ENCODE measurements around the gene FADS2. TPM values are rescaled to one million over a fixed set of nuclear protein-coding genes. Genes with fewer than 3 reads are reported as not detected.

The FADS2 gene
- total RNA-seq, 2 experiments from 2014 or later = 0.08 to 0.33 TPM

GRCh38 chr11:61803889-61804647 is 24.0 kb upstream of the FADS2 start:
- Mint-ChIP-seq H3K4me1 (ENCODE audit: low read depth) (no peaks in the 10 kb centered on the region), H3K4me3 (no peak overlapping the region), H3K9me3 (no peaks in the 10 kb centered on the region), H3K27ac (no peak overlapping the region), H3K27me3 (no peaks in the 10 kb centered on the region), H3K36me3 (ENCODE audit: low read depth) (no peaks in the 10 kb centered on the region)
- ChIA-PET CTCF (interaction anchor here (1.1 kb wide), 1 partner anchor 12 kb away, joined by 3 read pairs; no protein-coding TSS in a partner anchor), POLR2A (no interaction called here)
- Histone ChIP-seq H3K4me3 (ENCODE audit: low read length) (no peak overlapping the region), H3K36me3 (ENCODE audit: insufficient read depth, low read length) (no peaks in the 10 kb centered on the region), H3K27ac (ENCODE audit: low read depth in 1 of 2, low read length in 2 of 2) (no peak overlapping the region), H3K27me3 (ENCODE audit: control insufficient read depth in 1 of 2, insufficient read depth in 2 of 2, low read length in 2 of 2) (no peaks in the 10 kb centered on the region), H3K9me3 (ENCODE audit: control insufficient read depth in 1 of 2, insufficient read depth in 1 of 2, low read length in 2 of 2) (no peaks in the 10 kb centered on the region), H3K4me1 (ENCODE audit: insufficient read depth, low read length) (no peaks in the 10 kb centered on the region)
- intact Hi-C loops (cut with DNase I, micrococcal nuclease) = no loop called here
- no peak for TF ChIP-seq CTCF (IDR thresholded peaks at IDR 0.05)
- ATAC-seq (ENCODE audit: poor library complexity) = no peak
- DNase-seq = no peak

GRCh38 chr11:61805146-61805545 is 23.0 kb upstream of the FADS2 start:
- no peak for TF ChIP-seq CTCF (IDR thresholded peaks at IDR 0.05)
- CTCF ChIA-PET = interaction anchor here (0.9 kb wide), 1 partner anchor 8 kb away, joined by 3 read pairs; no protein-coding TSS in a partner anchor
- no peaks in the 10 kb centered on the region for H3K36me3 ChIP-seq (ENCODE audit: insufficient read depth, low read length)

GRCh38 chr11:61806785-61807184 is 21.3 kb upstream of the FADS2 start:
- no peaks in the 10 kb centered on the region for H3K4me1 Mint-ChIP-seq (ENCODE audit: low read depth)
- no peak overlapping the region for H3K4me3 Mint-ChIP-seq
- no peaks in the 10 kb centered on the region for H3K9me3 Mint-ChIP-seq
- TF ChIP-seq CTCF (IDR thresholded peaks at IDR 0.05) = no peak
- intact Hi-C loops (cut with DNase I, micrococcal nuclease) = no loop called here
- H3K4me3 ChIP-seq (ENCODE audit: low read length) = no peak overlapping the region
- H3K27me3 Mint-ChIP-seq = peaks cover under 1% of the 10 kb centered on the region
- H3K27ac Mint-ChIP-seq = no peak overlapping the region
- no peak overlapping the region for H3K27ac ChIP-seq (ENCODE audit: low read depth in 1 of 2, low read length in 2 of 2)
- no peaks in the 10 kb centered on the region for H3K4me1 ChIP-seq (ENCODE audit: insufficient read depth, low read length)
- H3K27me3 ChIP-seq (ENCODE audit: control insufficient read depth in 1 of 2, insufficient read depth in 2 of 2, low read length in 2 of 2) = no peaks in the 10 kb centered on the region
- H3K9me3 ChIP-seq (ENCODE audit: control insufficient read depth in 1 of 2, insufficient read depth in 1 of 2, low read length in 2 of 2) = no peaks in the 10 kb centered on the region
- no peaks in the 10 kb centered on the region for H3K36me3 Mint-ChIP-seq (ENCODE audit: low read depth)
- ChIA-PET POLR2A (no interaction called here), CTCF (interaction anchor here (1.9 kb wide), 1 partner anchor 10 kb away, joined by 5 read pairs; no protein-coding TSS in a partner anchor)
- no peaks in the 10 kb centered on the region for H3K36me3 ChIP-seq (ENCODE audit: insufficient read depth, low read length)
- no peak for DNase-seq
- no peak for ATAC-seq (ENCODE audit: poor library complexity)

More at GRCh38 chr11:61805146-61805545, 23.0 kb upstream of the FADS2 start:
- ATAC-seq (ENCODE audit: poor library complexity) (no peak), DNase-seq (no peak)
- no peaks in the 10 kb centered on the region for H3K9me3 ChIP-seq (ENCODE audit: control insufficient read depth in 1 of 2, insufficient read depth in 1 of 2, low read length in 2 of 2)
- H3K36me3 Mint-ChIP-seq (ENCODE audit: low read depth) = no peaks in the 10 kb centered on the region
- POLR2A ChIA-PET = no interaction called here
- no peak overlapping the region for H3K27ac ChIP-seq (ENCODE audit: low read depth in 1 of 2, low read length in 2 of 2)
- no peaks in the 10 kb centered on the region for H3K4me1 ChIP-seq (ENCODE audit: insufficient read depth, low read length)
- no peaks in the 10 kb centered on the region for H3K4me1 Mint-ChIP-seq (ENCODE audit: low read depth)
- no peaks in the 10 kb centered on the region for H3K27me3 ChIP-seq (ENCODE audit: control insufficient read depth in 1 of 2, insufficient read depth in 2 of 2, low read length in 2 of 2)
- no peaks in the 10 kb centered on the region for H3K27me3 Mint-ChIP-seq
- H3K27ac Mint-ChIP-seq = no peak overlapping the region
- H3K4me3 ChIP-seq (ENCODE audit: low read length) = no peak overlapping the region
- intact Hi-C loops (cut with DNase I, micrococcal nuclease) = no loop called here
- H3K9me3 Mint-ChIP-seq = no peaks in the 10 kb centered on the region
- H3K4me3 Mint-ChIP-seq = no peak overlapping the region

All from CD4-positive, alpha-beta T cell (primary cell).